Measurements from ENCODE around the gene IFRD2.
"Not testable (repeated sequence)": the region's sequence is repeated elsewhere in the genome, so short reads cannot be mapped to it uniquely, and the experiment has no call there.

GRCh38 chr3:50284121-50284520 lies 8.1 kb downstream of the IFRD2 start:
- TF ChIP-seq POLR2A, CTCF, EP300, POLR2AphosphoS5 (IDR thresholded peaks at IDR 0.05): not testable (repeated sequence)

Measured in upper lobe of left lung (tissue), 4 donors.